Measurements from ENCODE around the gene ABCC9.

ABCC9 gene

GRCh38 chr12:21825886-21826617 is 115.2 kb downstream of the ABCC9 start:
- H3K27me3 ChIP-seq (ENCODE audit: control insufficient read depth in 2 of 2, insufficient read depth in 2 of 2, low read length in 2 of 2), result no peaks in the 10 kb centered on the region
- no peak overlapping the region for H3K4me3 ChIP-seq (ENCODE audit: low read length in 2 of 2)
- H3K27ac ChIP-seq (ENCODE audit: low read depth in 2 of 2, low read length in 2 of 2), result no peak overlapping the region
- H3K36me3 ChIP-seq (ENCODE audit: control insufficient read depth in 2 of 2, insufficient read depth in 2 of 2, low read length in 2 of 2), result no peaks in the 10 kb centered on the region
- no peaks in the 10 kb centered on the region for H3K9me3 ChIP-seq (ENCODE audit: control insufficient read depth in 2 of 2, low read length in 2 of 2)
- H3K9ac ChIP-seq (ENCODE audit: low read depth in 1 of 2, low read length in 2 of 2), result no peak overlapping the region
- H3K4me1 ChIP-seq (ENCODE audit: control insufficient read depth in 2 of 2, insufficient read depth in 2 of 2, low read length in 2 of 2), result peaks cover 0 to 4% of the 10 kb centered on the region in 2 donors

DNA sequence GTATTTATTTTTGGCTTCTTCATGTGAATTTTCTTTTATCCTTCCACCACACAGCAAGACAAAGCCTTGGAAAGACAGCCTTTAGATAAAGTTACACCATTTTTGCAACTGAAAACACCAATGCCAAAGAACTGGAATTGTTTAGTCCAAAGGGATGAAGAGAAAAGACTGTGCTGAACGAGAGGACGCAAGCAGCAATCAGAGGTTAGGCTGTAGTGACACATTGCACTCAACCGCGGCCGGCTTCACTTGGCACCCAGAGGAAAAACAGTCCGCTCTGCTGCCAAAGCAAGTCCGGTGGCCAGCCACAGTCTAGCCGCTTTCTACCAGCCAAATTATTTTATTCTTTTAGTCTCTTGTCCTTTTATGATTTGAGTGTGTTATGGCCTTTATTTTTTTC is 117.6 kb downstream of the ABCC9 start:
- no peaks in the 10 kb centered on the region for H3K9me3 ChIP-seq (ENCODE audit: control insufficient read depth in 2 of 2, low read length in 2 of 2)
- H3K9ac ChIP-seq (ENCODE audit: low read depth in 1 of 2, low read length in 2 of 2), result no peak overlapping the region
- no peaks in the 10 kb centered on the region for H3K36me3 ChIP-seq (ENCODE audit: control insufficient read depth in 2 of 2, insufficient read depth in 2 of 2, low read length in 2 of 2)
- no peak overlapping the region for H3K27ac ChIP-seq (ENCODE audit: low read depth in 2 of 2, low read length in 2 of 2)
- H3K4me1 ChIP-seq (ENCODE audit: control insufficient read depth in 2 of 2, insufficient read depth in 2 of 2, low read length in 2 of 2), result peaks cover 0 to 9% of the 10 kb centered on the region in 2 donors
- H3K27me3 ChIP-seq (ENCODE audit: control insufficient read depth in 2 of 2, insufficient read depth in 2 of 2, low read length in 2 of 2), result no peaks in the 10 kb centered on the region
- no peak overlapping the region for H3K4me3 ChIP-seq (ENCODE audit: low read length in 2 of 2)

DNA sequence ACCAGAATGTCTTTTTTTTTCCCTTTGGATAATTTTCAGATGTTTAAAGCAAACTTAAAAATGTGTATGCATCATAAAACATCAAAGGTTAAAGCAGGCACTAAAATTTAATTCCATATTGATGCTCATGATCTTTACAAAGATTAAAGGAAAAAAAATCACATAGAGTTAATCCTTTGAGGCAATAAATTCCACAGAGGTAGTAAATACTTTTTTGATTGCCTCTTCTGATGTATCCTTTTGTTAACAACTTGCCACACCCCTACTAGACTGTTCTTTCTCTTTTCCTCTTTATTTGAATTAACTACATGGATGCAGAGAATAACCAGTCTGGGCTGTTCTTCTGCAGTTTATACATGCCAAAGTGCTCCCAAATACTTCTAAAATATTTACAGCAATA is 121.5 kb downstream of the ABCC9 start:
- H3K27ac ChIP-seq (ENCODE audit: low read depth in 2 of 2, low read length in 2 of 2), result no peak overlapping the region

GRCh38 chr12:21819236-21819635 is 122.0 kb downstream of the ABCC9 start:
- Histone ChIP-seq H3K4me1 (ENCODE audit: control insufficient read depth in 2 of 2, insufficient read depth in 2 of 2, low read length in 2 of 2) (peaks cover 0 to 5% of the 10 kb centered on the region in 2 donors), H3K27ac (ENCODE audit: low read depth in 2 of 2, low read length in 2 of 2) (no peak overlapping the region), H3K9ac (ENCODE audit: low read depth in 1 of 2, low read length in 2 of 2) (no peak overlapping the region)

More for the DNA sequence above, 121.5 kb downstream of the ABCC9 start:
- Histone ChIP-seq H3K9ac (ENCODE audit: low read depth in 1 of 2, low read length in 2 of 2) (no peak overlapping the region), H3K36me3 (ENCODE audit: control insufficient read depth in 2 of 2, insufficient read depth in 2 of 2, low read length in 2 of 2) (no peaks in the 10 kb centered on the region), H3K4me3 (ENCODE audit: low read length in 2 of 2) (no peak overlapping the region), H3K27me3 (ENCODE audit: control insufficient read depth in 2 of 2, insufficient read depth in 2 of 2, low read length in 2 of 2) (no peaks in the 10 kb centered on the region), H3K4me1 (ENCODE audit: control insufficient read depth in 2 of 2, insufficient read depth in 2 of 2, low read length in 2 of 2) (peaks cover 0 to 5% of the 10 kb centered on the region in 2 donors), H3K9me3 (ENCODE audit: control insufficient read depth in 2 of 2, low read length in 2 of 2) (no peaks in the 10 kb centered on the region)

GRCh38 chr12:21818627-21819026 is 122.6 kb downstream of the ABCC9 start:
- no peak overlapping the region for H3K9ac ChIP-seq (ENCODE audit: low read depth in 1 of 2, low read length in 2 of 2)
- no peak overlapping the region for H3K4me3 ChIP-seq (ENCODE audit: low read length in 2 of 2)
- H3K36me3 ChIP-seq (ENCODE audit: control insufficient read depth in 2 of 2, insufficient read depth in 2 of 2, low read length in 2 of 2), result no peaks in the 10 kb centered on the region
- no peaks in the 10 kb centered on the region for H3K27me3 ChIP-seq (ENCODE audit: control insufficient read depth in 2 of 2, insufficient read depth in 2 of 2, low read length in 2 of 2)
- H3K27ac ChIP-seq (ENCODE audit: low read depth in 2 of 2, low read length in 2 of 2), result no peak overlapping the region
- peaks cover 0 to 5% of the 10 kb centered on the region in 2 donors for H3K4me1 ChIP-seq (ENCODE audit: control insufficient read depth in 2 of 2, insufficient read depth in 2 of 2, low read length in 2 of 2)
- H3K9me3 ChIP-seq (ENCODE audit: control insufficient read depth in 2 of 2, low read length in 2 of 2), result no peaks in the 10 kb centered on the region

More at GRCh38 chr12:21819236-21819635, 122.0 kb downstream of the ABCC9 start:
- H3K36me3 ChIP-seq (ENCODE audit: control insufficient read depth in 2 of 2, insufficient read depth in 2 of 2, low read length in 2 of 2), result no peaks in the 10 kb centered on the region
- H3K4me3 ChIP-seq (ENCODE audit: low read length in 2 of 2), result no peak overlapping the region
- no peaks in the 10 kb centered on the region for H3K27me3 ChIP-seq (ENCODE audit: control insufficient read depth in 2 of 2, insufficient read depth in 2 of 2, low read length in 2 of 2)
- H3K9me3 ChIP-seq (ENCODE audit: control insufficient read depth in 2 of 2, low read length in 2 of 2), result no peaks in the 10 kb centered on the region

GRCh38 chr12:21815306-21816062 is 125.7 kb downstream of the ABCC9 start:
- Histone ChIP-seq H3K27ac (ENCODE audit: low read depth in 2 of 2, low read length in 2 of 2) (no peak overlapping the region), H3K4me1 (ENCODE audit: control insufficient read depth in 2 of 2, insufficient read depth in 2 of 2, low read length in 2 of 2) (peaks cover 0 to 5% of the 10 kb centered on the region in 2 donors), H3K36me3 (ENCODE audit: control insufficient read depth in 2 of 2, insufficient read depth in 2 of 2, low read length in 2 of 2) (no peaks in the 10 kb centered on the region), H3K27me3 (ENCODE audit: control insufficient read depth in 2 of 2, insufficient read depth in 2 of 2, low read length in 2 of 2) (no peaks in the 10 kb centered on the region), H3K9ac (ENCODE audit: low read depth in 1 of 2, low read length in 2 of 2) (no peak overlapping the region), H3K4me3 (ENCODE audit: low read length in 2 of 2) (no peak overlapping the region), H3K9me3 (ENCODE audit: control insufficient read depth in 2 of 2, low read length in 2 of 2) (no peaks in the 10 kb centered on the region)

- no peaks in the 10 kb centered on the region for H3K9me3 ChIP-seq (ENCODE audit: control insufficient read depth in 2 of 2, low read length in 2 of 2)
- no peaks in the 10 kb centered on the region for H3K27me3 ChIP-seq (ENCODE audit: control insufficient read depth in 2 of 2, insufficient read depth in 2 of 2, low read length in 2 of 2)
- H3K4me3 ChIP-seq (ENCODE audit: low read length in 2 of 2), result no peak overlapping the region
- H3K36me3 ChIP-seq (ENCODE audit: control insufficient read depth in 2 of 2, insufficient read depth in 2 of 2, low read length in 2 of 2), result no peaks in the 10 kb centered on the region
- peaks cover 0 to 5% of the 10 kb centered on the region in 2 donors for H3K4me1 ChIP-seq (ENCODE audit: control insufficient read depth in 2 of 2, insufficient read depth in 2 of 2, low read length in 2 of 2)
- H3K27ac ChIP-seq (ENCODE audit: low read depth in 2 of 2, low read length in 2 of 2), result no peak overlapping the region
- H3K9ac ChIP-seq (ENCODE audit: low read depth in 1 of 2, low read length in 2 of 2), result no peak overlapping the region
Measured at GRCh38 chr12:21814814-21815213, 126.4 kb downstream of the ABCC9 start.

DNA sequence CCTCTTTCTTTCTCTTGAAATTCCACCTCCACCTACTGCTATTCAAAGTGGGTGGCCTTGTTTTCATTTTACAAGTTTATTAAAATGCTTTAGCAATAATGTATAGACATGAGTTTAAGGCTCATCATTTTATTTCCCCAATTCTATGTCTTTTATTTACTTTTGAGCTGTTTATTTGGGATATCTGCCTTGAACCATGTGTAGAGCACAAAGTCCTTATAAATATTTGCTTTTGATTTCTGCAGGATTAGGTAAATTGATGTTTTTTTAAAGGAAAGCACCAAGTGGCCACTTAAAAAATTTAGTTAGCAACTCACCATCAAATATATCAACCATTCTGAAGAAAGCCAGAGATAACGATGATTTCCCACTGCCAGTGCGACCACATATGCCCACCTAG is 126.9 kb downstream of the ABCC9 start:
- Histone ChIP-seq H3K36me3 (ENCODE audit: control insufficient read depth in 2 of 2, insufficient read depth in 2 of 2, low read length in 2 of 2) (no peaks in the 10 kb centered on the region), H3K4me1 (ENCODE audit: control insufficient read depth in 2 of 2, insufficient read depth in 2 of 2, low read length in 2 of 2) (peaks cover 0 to 4% of the 10 kb centered on the region in 2 donors), H3K27ac (ENCODE audit: low read depth in 2 of 2, low read length in 2 of 2) (no peak overlapping the region)

GRCh38 chr12:21813751-21814150 is 127.5 kb downstream of the ABCC9 start:
- H3K4me3 ChIP-seq (ENCODE audit: low read length in 2 of 2), result no peak overlapping the region
- no peaks in the 10 kb centered on the region for H3K36me3 ChIP-seq (ENCODE audit: control insufficient read depth in 2 of 2, insufficient read depth in 2 of 2, low read length in 2 of 2)
- no peak overlapping the region for H3K9ac ChIP-seq (ENCODE audit: low read depth in 1 of 2, low read length in 2 of 2)
- no peaks in the 10 kb centered on the region for H3K9me3 ChIP-seq (ENCODE audit: control insufficient read depth in 2 of 2, low read length in 2 of 2)
- no peaks in the 10 kb centered on the region for H3K27me3 ChIP-seq (ENCODE audit: control insufficient read depth in 2 of 2, insufficient read depth in 2 of 2, low read length in 2 of 2)
- no peaks in the 10 kb centered on the region for H3K4me1 ChIP-seq (ENCODE audit: control insufficient read depth in 2 of 2, insufficient read depth in 2 of 2, low read length in 2 of 2)
- no peak overlapping the region for H3K27ac ChIP-seq (ENCODE audit: low read depth in 2 of 2, low read length in 2 of 2)

More for the DNA sequence above, 126.9 kb downstream of the ABCC9 start:
- no peaks in the 10 kb centered on the region for H3K9me3 ChIP-seq (ENCODE audit: control insufficient read depth in 2 of 2, low read length in 2 of 2)
- no peak overlapping the region for H3K9ac ChIP-seq (ENCODE audit: low read depth in 1 of 2, low read length in 2 of 2)
- H3K4me3 ChIP-seq (ENCODE audit: low read length in 2 of 2), result no peak overlapping the region
- no peaks in the 10 kb centered on the region for H3K27me3 ChIP-seq (ENCODE audit: control insufficient read depth in 2 of 2, insufficient read depth in 2 of 2, low read length in 2 of 2)

DNA sequence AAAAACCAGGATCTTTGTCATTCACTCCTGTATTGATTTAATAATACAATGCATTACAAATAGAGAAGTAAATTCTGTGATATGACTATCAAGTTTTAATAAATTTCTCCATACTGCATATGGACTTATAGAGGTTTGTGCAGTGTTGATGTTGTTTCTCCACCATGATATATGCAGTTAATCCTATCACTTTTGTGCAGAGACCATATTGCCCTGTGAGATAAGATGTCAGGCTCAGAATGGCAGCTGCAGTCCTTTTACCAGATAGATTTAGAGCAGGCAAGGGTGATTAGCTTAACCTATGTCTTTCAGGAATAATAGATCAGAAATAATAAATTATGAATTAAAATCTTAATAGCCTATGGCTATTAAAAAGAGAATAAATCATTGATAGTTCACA is 128.1 kb downstream of the ABCC9 start:
- no peaks in the 10 kb centered on the region for H3K27me3 ChIP-seq (ENCODE audit: control insufficient read depth in 2 of 2, insufficient read depth in 2 of 2, low read length in 2 of 2)
- H3K27ac ChIP-seq (ENCODE audit: low read depth in 2 of 2, low read length in 2 of 2), result no peak overlapping the region
- H3K9ac ChIP-seq (ENCODE audit: low read depth in 1 of 2, low read length in 2 of 2), result no peak overlapping the region
- H3K4me1 ChIP-seq (ENCODE audit: control insufficient read depth in 2 of 2, insufficient read depth in 2 of 2, low read length in 2 of 2), result no peaks in the 10 kb centered on the region
- H3K36me3 ChIP-seq (ENCODE audit: control insufficient read depth in 2 of 2, insufficient read depth in 2 of 2, low read length in 2 of 2), result no peaks in the 10 kb centered on the region
- no peaks in the 10 kb centered on the region for H3K9me3 ChIP-seq (ENCODE audit: control insufficient read depth in 2 of 2, low read length in 2 of 2)
- no peak overlapping the region for H3K4me3 ChIP-seq (ENCODE audit: low read length in 2 of 2)
